GM21367 (cell line): Measurements from ENCODE around the gene ADAD1.
"Not testable (repeated sequence)": the region's sequence is repeated elsewhere in the genome, so short reads cannot be mapped to it uniquely, and the experiment has no call there.

Experiments used
- ATAC-seq: cut with Tn5 transposase; IDR thresholded peaks from one replicate; pipeline ENCODE4 v1.9.1; 2021; ENCODE audit not compliant: unreplicated experiment

ADAD1 gene

GRCh38 chr4:122378711-122379110 is at the start of gene ADAD1:
Gene ADAD1 (plus strand): TSS chr4:122379011. CDS start chr4:122380070, 1,059 bp downstream.
- no peak for ATAC-seq

GRCh38 chr4:122329876-122330565 is 48.8 kb upstream of the ADAD1 start:
- ATAC-seq: no peak

GRCh38 chr4:122331195-122331594 is 47.6 kb upstream of the ADAD1 start:
- ATAC-seq: no peak

DNA sequence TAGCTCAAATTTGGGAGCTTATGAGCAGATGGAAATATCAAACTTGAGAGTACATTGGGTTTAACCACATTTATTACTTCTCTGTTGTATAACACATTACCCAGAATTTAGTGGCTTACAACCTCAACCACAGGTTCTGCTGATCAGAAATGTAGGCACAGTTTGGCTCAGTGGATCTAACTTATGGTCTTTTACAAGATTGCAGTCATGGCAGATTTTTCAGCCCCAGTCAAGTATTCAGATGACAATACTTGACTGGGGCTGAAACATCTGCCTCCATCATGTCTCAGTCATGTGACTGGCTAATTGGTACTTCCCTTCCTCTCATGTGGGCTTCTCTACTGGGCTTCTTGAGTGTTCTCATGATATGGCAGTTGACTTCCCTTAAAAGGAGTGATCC is 44.0 kb upstream of the ADAD1 start:
- ATAC-seq: no peak

- no peak for ATAC-seq
Measured at GRCh38 chr4:122341886-122342285, 36.9 kb upstream of the ADAD1 start.

- ATAC-seq: no peak
Measured at GRCh38 chr4:122346036-122346435, 32.8 kb upstream of the ADAD1 start.

DNA sequence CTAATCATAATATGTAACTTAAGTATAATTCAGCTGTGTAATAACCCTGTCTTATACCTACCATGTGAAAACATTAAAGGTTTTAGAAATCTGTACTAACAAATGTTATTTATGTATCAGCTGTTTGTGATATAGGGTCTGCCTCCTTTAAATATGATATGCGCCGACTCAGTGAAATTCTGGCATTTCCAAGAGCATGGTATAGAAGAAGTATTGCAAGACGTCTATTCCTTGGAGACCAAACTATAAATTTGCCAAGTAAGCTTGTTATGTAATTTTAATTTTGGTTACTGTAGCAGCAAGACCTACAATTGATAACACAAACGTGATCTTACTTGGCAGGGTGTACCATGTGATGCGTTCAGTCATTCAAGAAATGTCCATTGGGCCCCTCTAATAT is 32.3 kb upstream of the ADAD1 start:
- no peak for ATAC-seq

DNA sequence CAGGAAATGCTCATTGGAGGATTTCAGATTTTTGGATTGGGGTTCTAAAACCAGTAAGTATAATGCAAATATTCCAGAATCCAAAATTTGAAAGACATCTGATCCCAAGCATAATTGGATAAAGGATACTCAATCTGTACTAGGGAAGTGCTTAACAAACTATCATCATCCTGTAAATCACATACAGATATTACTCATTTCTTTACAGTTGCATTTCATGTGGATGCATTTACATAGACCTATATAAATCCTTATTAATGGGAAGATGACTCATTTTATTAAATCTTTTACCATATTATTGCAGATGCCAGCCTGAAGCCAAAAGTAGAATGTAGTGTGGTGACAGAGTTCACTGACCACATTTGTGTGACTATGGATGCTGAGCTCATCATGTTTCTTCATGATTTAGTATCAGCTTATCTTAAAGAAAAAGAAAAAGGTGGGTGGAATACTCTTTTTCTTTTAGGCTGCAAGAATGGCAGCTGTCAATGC is 22.4 kb upstream of the ADAD1 start:
- ATAC-seq: no peak

- ATAC-seq: no peak
Measured at GRCh38 chr4:122360754-122361153, 18.1 kb upstream of the ADAD1 start.

DNA sequence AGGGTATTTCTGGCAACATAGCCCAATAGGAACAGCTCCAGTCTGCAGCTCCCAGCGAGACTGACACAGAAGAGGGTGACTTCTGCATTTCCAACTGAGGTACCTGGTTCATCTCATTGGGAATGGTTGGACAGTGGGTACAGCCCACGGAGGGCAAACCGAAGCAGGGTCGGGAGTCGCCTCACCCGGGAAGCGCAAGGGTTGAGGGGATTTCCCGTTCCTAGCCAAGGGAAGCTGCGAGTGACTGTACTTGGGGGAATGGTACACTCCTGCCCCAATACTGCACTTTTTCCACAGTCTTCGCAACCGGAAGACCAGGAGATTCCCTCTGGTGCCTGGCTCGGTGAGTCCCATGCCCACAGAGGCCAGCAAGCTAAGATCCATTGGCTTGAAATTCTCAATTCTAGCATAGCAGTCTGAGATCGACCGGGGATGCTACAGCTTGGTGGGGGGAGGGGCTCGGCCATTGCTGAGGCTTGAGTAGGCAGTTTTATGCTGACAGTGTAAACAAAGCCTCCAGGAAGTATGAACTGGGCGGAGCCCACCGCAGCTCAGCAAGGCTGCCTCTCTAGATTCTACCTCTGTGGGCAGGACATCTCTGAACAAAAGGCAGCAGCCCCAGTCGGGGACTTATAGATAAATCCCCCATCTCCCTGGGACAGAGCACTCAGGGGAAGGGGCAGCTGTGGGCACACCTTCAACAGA is 14.0 kb upstream of the ADAD1 start:
- no peak for ATAC-seq

GRCh38 chr4:122368786-122369185 is 10.0 kb upstream of the ADAD1 start:
- ATAC-seq: not testable (repeated sequence)

- no peak for ATAC-seq
Measured at GRCh38 chr4:122377352-122377751, 1.5 kb upstream of the ADAD1 start.

GRCh38 chr4:122379239-122379638 is 428 bp downstream of the ADAD1 start:
- ATAC-seq: no peak

GRCh38 chr4:122383341-122383740 is 4.5 kb downstream of the ADAD1 start:
- ATAC-seq: no peak

- no peak for ATAC-seq
Measured at GRCh38 chr4:122384245-122384644, 5.4 kb downstream of the ADAD1 start.

DNA sequence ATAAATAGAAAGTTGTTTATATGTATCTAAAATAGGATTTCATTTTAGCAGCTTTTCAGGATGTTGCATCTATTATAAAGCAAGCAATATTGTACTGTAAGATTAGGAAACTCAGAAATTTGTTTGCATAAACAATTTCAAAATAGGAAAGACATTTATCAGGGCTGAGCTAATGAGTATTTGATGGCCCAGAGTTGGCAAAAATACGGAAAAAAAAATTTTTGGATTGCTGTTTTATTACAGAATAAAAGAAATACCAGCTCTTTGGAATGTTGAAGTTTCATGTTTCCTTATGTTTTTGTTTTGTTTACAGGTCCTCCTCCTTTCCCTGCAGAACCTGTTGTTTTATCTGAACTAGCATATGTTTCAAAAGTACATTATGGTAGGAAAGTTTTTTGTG is 14.5 kb downstream of the ADAD1 start:
- ATAC-seq: no peak

- ATAC-seq: no peak
Measured at GRCh38 chr4:122403861-122404260, 25.1 kb downstream of the ADAD1 start.

DNA sequence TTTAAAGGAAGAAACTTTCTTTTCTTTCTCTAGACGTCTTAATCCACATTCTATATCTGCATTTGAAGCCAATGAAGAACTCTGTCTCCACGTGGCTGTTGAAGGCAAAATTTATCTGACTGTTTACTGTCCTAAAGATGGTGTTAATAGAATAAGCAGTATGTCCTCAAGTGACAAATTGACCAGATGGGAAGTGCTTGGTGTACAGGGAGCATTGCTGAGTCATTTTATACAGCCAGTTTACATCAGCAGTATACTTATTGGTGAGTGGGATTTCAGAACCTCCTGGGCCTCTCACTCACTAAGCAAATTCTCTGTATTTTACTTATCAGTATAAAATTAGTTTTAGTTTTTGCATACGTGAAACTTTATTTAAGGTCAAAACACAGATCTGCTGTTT is 33.7 kb downstream of the ADAD1 start:
- no peak for ATAC-seq

DNA sequence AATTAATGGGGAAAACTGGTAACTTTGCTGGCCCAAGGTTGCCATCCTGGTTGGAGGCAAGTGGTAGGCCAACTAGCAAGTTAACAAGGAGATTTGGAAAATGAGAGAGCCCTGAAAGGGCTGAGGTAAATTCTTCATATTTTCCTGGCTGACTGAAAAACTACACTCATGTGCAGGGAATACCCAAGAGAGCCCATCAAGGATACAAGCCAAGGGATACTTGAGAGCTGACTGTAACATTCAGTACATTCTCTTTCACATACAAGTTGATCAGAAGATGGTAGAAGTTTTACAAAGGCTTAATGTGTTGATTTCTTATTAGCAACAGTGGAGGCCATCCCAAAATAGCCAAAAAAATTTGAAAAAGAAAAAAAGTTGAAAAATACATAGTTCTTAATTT is 44.4 kb downstream of the ADAD1 start:
- no peak for ATAC-seq

DNA sequence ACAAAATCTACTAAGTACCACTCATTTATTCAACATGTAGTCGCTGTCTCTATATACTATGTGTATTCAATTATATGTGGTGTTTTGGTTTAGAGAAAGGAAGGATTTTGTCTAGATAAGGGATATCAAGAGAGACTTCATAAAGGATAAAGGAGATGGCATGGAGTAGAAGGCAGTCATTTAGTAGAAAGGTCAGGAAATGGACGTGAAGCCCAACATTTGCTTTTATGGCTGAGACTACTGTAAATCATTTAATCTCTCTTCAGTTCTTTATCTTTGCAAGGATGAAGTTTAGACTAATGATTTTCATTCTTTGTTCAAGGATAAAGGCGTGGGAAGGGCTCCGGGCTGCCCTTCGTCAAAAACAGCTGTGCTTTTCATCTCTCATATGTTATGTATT is 52.5 kb downstream of the ADAD1 start:
- ATAC-seq: no peak

DNA sequence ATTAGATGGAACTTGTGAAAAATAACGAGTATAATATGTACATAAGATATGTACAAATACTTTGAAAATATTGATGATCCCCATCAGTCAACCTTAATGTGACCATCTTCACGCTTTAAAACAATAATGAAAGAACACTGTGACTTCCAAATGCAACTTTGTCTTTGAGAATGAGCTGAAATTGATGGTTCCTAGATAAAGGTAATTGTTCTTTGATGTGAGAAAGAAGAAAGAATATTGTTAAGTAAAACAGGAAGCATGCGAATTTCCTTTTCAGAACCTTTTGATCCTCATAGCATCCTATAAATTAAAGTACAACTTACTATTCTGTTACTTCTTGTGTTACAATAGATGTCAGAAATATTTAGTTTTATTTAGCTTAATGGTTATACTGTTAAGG is 55.5 kb downstream of the ADAD1 start:
- ATAC-seq: no peak

DNA sequence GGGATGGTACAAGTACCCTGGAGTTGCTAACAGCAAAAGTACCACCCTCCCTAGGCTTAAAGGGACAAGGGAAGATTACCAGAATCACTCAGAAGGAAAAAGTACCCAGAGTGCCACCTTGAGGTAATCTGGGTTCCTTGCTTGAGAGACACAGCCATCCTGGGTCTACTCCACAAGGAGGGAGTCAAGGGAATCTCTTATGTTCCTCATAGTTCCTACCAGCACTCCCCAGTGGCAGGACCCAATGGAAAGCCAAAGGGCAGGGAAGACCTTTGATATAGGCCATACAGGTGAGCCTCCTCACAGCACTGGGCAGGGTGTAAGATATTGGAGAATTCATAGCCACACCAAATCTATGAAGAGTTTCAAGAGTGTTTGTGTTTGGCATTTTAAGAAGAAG is 72.0 kb downstream of the ADAD1 start:
- no peak for ATAC-seq
